D721Med (cell line): ENCODE results near the gene ZNRF3.

Source experiments
- DNase-seq: peaks from one replicate; pipeline ENCODE4 v3.0.0; 2011; ENCODE audit warnings: low spot score; ENCODE audit not compliant: insufficient read length
- FAIRE-seq: peaks from 2 replicates; lab custom pipeline; 2011; peaks lifted over from hg19 to GRCh38; lab: Jason Lieb, UNC
- CTCF ChIP-seq: IDR thresholded peaks from 2 replicates; pipeline ENCODE4 v1.5.1; 2012; ENCODE audit warnings: mild to moderate bottlenecking, control low read depth; ENCODE audit not compliant: insufficient read depth; ENCODE audit errors: missing control alignments

ZNRF3 gene

GRCh38 chr22:29018293-29019189, 135.2 kb downstream of the ZNRF3 start:
- no peak for TF ChIP-seq CTCF

GRCh38 chr22:29022101-29022817, 138.9 kb downstream of the ZNRF3 start:
- FAIRE-seq (no peak), DNase-seq (no peak)
- TF ChIP-seq CTCF: no peak

More at GRCh38 chr22:29018293-29019189, 135.2 kb downstream of the ZNRF3 start:
- FAIRE-seq (no peak), DNase-seq (no peak)

- DNase-seq (no peak), FAIRE-seq (no peak)
- TF ChIP-seq CTCF: no peak
Observed at GRCh38 chr22:29023172-29023796, 139.9 kb downstream of the ZNRF3 start.

- FAIRE-seq: no peak
- no peak for DNase-seq
- TF ChIP-seq CTCF: no peak
Observed at GRCh38 chr22:29026579-29026978, 143.2 kb downstream of the ZNRF3 start.

GRCh38 chr22:29028468-29028867, 145.1 kb downstream of the ZNRF3 start:
- FAIRE-seq (no peak), DNase-seq (no peak)
- TF ChIP-seq CTCF: no peak

- DNase-seq: no peak
- FAIRE-seq: no peak
- no peak for TF ChIP-seq CTCF
Observed at GRCh38 chr22:29029202-29030000, 146.0 kb downstream of the ZNRF3 start.
